IgD-negative memory B cell (primary cell): ENCODE measurements around the gene PDCD11. TPM values are rescaled to one million over a fixed set of nuclear protein-coding genes. Genes with fewer than 3 reads are reported as not detected.
A peak's percentile ranks its signal among the peaks of the same experiment; 100 is the strongest.

Experiments
- H3K27ac Mint-ChIP-seq, 3 donors: one replicate each; pipeline ENCODE4 v1.8.0; 2020 to 2022; ENCODE audit warnings: mild to moderate bottlenecking in 3 of 3, mixed read lengths in 3 of 3, moderate library complexity in 1 of 3
- H3K27me3 Mint-ChIP-seq: one replicate; pipeline ENCODE4 v1.8.0; 2021; ENCODE audit warnings: mixed read lengths
- H3K36me3 Mint-ChIP-seq: one replicate; pipeline ENCODE4 v1.8.0; 2020; ENCODE audit warnings: mild to moderate bottlenecking, mixed read lengths
- H3K4me1 Mint-ChIP-seq, 3 donors: one replicate each; pipeline ENCODE4 v1.8.0; 2020 to 2022; ENCODE audit warnings: mixed read lengths in 3 of 3, mild to moderate bottlenecking in 1 of 3
- H3K4me3 Mint-ChIP-seq, 4 donors: one replicate each; pipeline ENCODE4 v1.8.0; 2020 to 2022; ENCODE audit warnings: mild to moderate bottlenecking in 4 of 4, mixed read lengths in 4 of 4, moderate library complexity in 3 of 4
- H3K9me3 Mint-ChIP-seq, 3 donors: one replicate each; pipeline ENCODE4 v1.8.0; 2020 to 2021; ENCODE audit warnings: mixed read lengths in 3 of 3, mild to moderate bottlenecking in 1 of 3
- polyA plus RNA-seq: library from polyadenylated mRNA; unstranded; fragments of 300-500 nt; fragmentation: Illumina TruSeq; gene quantifications from one replicate; pipeline ENCODE4 v1.2.3, GENCODE V29; 2021

Gene PDCD11
- polyA plus RNA-seq, 1 donor from 2014 or later, result 13.5 TPM

- peaks cover 5% of the 10 kb centered on the region for H3K36me3 Mint-ChIP-seq
- peaks cover 33 to 36% (median 34%) of the 10 kb centered on the region in 3 donors for H3K4me1 Mint-ChIP-seq
- H3K27ac Mint-ChIP-seq, result peak overlapping the region; percentile 86 to 95 (median 87)
- no peaks in the 10 kb centered on the region for H3K27me3 Mint-ChIP-seq
- H3K9me3 Mint-ChIP-seq, result no peaks in the 10 kb centered on the region
- H3K4me3 Mint-ChIP-seq, result peak overlapping the region; percentile 90 to 96 (median 93)
These were observed 54.8 kb downstream of the PDCD11 start for GRCh38 chr10:103451091-103451813.

DNA sequence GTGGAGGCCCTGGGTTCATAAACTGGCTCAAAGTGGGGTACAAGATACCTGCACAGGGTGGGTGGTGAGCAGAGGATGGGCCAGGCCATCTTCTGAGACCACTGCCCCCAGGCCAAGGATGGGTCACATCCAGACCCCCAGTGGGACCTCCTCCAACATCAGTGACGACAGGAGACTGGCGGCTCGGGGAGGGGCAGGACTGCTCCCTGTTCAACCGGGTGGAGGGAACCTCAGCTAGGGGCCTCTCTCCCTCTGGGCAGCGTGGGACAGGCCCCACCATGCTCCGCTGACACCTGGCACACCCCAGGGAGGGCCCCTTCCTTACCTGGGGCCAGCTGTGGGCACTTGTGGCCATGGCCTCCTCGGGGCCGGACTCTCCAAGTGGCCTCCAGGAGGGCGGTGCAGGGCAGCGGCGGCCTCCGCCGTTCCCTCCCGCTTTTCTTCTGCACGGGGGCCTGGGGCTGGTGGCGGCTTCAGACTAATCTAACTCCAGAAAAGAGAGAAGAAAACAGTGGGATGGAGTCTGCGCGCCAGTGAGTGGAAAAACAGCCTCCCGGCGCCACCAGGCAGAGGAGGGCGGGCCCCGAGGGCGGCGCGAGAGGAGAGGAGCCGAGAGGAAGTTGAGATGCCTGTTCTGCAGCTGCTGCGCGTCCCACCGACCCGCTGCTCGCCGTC lies 55.5 kb downstream of the PDCD11 start, which contains the start of gene CALHM2:
Gene CALHM2, minus strand, starts transcription at position 540 of the 675 bp plus-strand sequence. CDS start 2,429 bp downstream, outside the sequence.
- Mint-ChIP-seq H3K27ac (peak within 1 kb of the TSS; percentile 86 to 95 (median 87)), H3K36me3 (peaks cover 5% of the 10 kb centered on the region), H3K4me1 (peaks cover 33 to 37% (median 34%) of the 10 kb centered on the region in 3 donors), H3K9me3 (no peaks in the 10 kb centered on the region), H3K27me3 (no peaks in the 10 kb centered on the region), H3K4me3 (peak within 1 kb of the TSS; percentile 90 to 96 (median 93))

DNA sequence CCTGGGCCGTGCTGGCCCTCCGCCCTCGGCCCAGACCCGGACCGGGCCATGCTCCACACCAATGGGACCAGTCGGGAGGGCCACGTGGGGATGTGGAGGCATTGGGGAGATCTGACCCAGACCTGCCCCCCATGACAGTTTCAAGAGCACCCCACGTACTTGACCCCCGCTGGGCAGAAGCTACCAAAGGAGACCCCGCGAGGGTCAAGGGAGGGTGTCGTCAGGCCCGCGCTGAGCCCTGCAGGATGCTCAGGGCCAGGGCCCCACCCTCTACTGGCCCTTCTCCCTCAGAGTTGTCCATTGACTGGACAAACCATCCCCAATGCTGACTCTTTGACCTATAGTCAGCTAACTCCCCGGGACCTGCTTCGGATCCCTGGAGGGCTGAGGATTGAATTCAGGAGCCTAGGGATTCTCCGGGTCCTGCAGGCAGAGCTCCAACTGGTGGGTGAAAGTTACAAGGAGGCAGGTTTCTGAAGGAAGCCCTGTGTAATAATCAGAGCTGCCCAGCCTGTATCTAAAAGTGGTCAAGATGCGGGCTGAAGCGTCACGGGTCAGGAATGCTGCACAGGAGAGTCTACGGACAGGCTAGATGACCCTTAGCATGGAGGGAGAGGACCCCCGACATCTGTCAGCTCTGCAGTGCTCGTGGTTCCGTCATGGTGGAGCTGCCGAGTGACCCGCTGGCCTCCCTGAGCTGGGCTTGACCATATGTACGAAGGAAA lies 56.2 kb downstream of the PDCD11 start:
- Mint-ChIP-seq H3K4me1 (peaks cover 31 to 40% (median 33%) of the 10 kb centered on the region in 3 donors), H3K27me3 (no peaks in the 10 kb centered on the region), H3K27ac (peak overlapping the region; percentile 46 to 95 (median 48)), H3K4me3 (peak overlapping the region; percentile 90 to 95 (median 93)), H3K36me3 (peaks cover 5% of the 10 kb centered on the region), H3K9me3 (no peaks in the 10 kb centered on the region)

GRCh38 chr10:103454026-103454425 lies 57.6 kb downstream of the PDCD11 start:
- Mint-ChIP-seq H3K4me1 (peaks cover 26 to 37% (median 31%) of the 10 kb centered on the region in 3 donors), H3K27ac (peak overlapping the region in 1 of 3 donors; percentile 47), H3K27me3 (no peaks in the 10 kb centered on the region), H3K36me3 (peaks cover 3% of the 10 kb centered on the region), H3K9me3 (no peaks in the 10 kb centered on the region), H3K4me3 (peak overlapping the region in 1 of 4 donors; percentile 91)

GRCh38 chr10:103455235-103455634 lies 58.8 kb downstream of the PDCD11 start:
- no peaks in the 10 kb centered on the region for H3K36me3 Mint-ChIP-seq
- H3K4me1 Mint-ChIP-seq, result peaks cover 25 to 31% (median 26%) of the 10 kb centered on the region in 3 donors

GRCh38 chr10:103456074-103456660 lies 59.7 kb downstream of the PDCD11 start:
- peaks cover 2% of the 10 kb centered on the region for H3K27me3 Mint-ChIP-seq
- peak overlapping the region in 1 of 3 donors; percentile 75 for H3K27ac Mint-ChIP-seq
- no peaks in the 10 kb centered on the region for H3K9me3 Mint-ChIP-seq
- no peak overlapping the region for H3K4me3 Mint-ChIP-seq
- H3K36me3 Mint-ChIP-seq, result no peaks in the 10 kb centered on the region
- peaks cover 17 to 22% (median 17%) of the 10 kb centered on the region in 3 donors for H3K4me1 Mint-ChIP-seq

More at GRCh38 chr10:103455235-103455634, 58.8 kb downstream of the PDCD11 start:
- no peak overlapping the region for H3K27ac Mint-ChIP-seq
- peaks cover 1% of the 10 kb centered on the region for H3K27me3 Mint-ChIP-seq
- H3K9me3 Mint-ChIP-seq, result no peaks in the 10 kb centered on the region
- H3K4me3 Mint-ChIP-seq, result peak overlapping the region in 1 of 4 donors; percentile 31

DNA sequence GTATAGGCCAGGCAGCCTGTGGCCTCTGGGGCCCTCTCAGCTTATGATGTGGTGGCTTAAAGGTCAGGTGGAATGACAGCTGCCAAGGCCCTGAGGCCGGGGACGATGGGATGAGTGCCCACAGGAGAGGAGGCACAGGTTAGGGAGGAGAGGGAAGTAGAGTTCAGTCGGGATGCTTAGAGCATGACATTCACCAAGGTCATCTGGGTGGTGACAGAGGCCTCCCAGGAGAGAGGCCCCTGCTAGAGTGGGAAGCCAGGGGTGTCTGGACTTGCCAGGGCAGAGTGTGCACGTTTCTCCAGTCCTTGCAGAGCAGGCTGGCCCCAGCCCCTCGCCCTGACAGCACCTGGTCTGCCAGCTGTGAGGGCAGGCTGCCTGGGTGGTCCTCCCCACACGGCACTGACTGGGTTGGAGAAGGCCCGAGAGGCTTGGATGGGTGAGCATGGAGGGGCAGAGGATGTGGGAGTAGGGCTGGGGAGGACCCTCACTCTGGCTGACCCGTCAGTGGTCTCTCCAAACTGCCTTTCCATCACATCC lies 60.8 kb downstream of the PDCD11 start:
- Mint-ChIP-seq H3K4me3 (peak overlapping the region in 3 of 4 donors; percentile 68 to 80 (median 72)), H3K9me3 (no peaks in the 10 kb centered on the region), H3K36me3 (no peaks in the 10 kb centered on the region), H3K27ac (peak overlapping the region in 1 of 3 donors; percentile 41), H3K4me1 (peaks cover 16 to 21% (median 17%) of the 10 kb centered on the region in 3 donors), H3K27me3 (peaks cover 2% of the 10 kb centered on the region)

GRCh38 chr10:103457896-103458583 lies 61.6 kb downstream of the PDCD11 start:
- H3K27me3 Mint-ChIP-seq, result peaks cover 2% of the 10 kb centered on the region
- peak overlapping the region in 1 of 3 donors; percentile 75 for H3K27ac Mint-ChIP-seq
- H3K36me3 Mint-ChIP-seq, result no peaks in the 10 kb centered on the region
- peaks cover 12 to 16% (median 14%) of the 10 kb centered on the region in 3 donors for H3K4me1 Mint-ChIP-seq
- H3K4me3 Mint-ChIP-seq, result peak overlapping the region in 1 of 4 donors; percentile 54
- no peaks in the 10 kb centered on the region for H3K9me3 Mint-ChIP-seq

- no peaks in the 10 kb centered on the region for H3K36me3 Mint-ChIP-seq
- H3K27me3 Mint-ChIP-seq, result peaks cover 2% of the 10 kb centered on the region
- H3K27ac Mint-ChIP-seq, result peak within 1 kb of the TSS in 1 of 3 donors; percentile 75
- H3K9me3 Mint-ChIP-seq, result no peaks in the 10 kb centered on the region
- H3K4me3 Mint-ChIP-seq, result peak within 1 kb of the TSS; percentile 38 to 85 (median 60)
- H3K4me1 Mint-ChIP-seq, result peaks cover 11 to 12% (median 11%) of the 10 kb centered on the region in 3 donors
These were observed 62.3 kb downstream of the PDCD11 start, which contains the start of gene CALHM1 for GRCh38 chr10:103458720-103459119. Gene CALHM1 (minus strand): TSS chr10:103458900. CDS start chr10:103458751, 149 bp downstream.

DNA sequence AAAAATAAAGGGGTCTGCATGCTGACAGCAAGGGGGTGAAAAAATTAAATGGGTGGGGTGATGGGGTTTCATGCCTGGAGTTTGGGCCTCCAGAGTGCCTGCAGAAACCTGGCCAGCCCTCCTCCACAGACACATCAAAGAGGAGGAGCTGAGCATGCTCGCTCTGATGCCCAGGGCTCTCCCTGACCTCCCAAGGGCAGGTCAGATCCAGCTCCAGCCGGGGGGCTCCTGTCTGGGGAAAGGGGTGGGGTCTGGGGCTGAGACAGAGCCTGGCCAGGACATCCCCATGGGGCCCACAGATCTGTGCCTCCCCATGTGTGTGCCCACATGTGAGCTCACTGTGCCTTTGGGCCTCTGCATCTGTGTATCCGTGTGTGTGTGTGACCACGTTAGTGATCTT lies 63.2 kb downstream of the PDCD11 start:
- H3K27me3 Mint-ChIP-seq, result peaks cover 2% of the 10 kb centered on the region
- no peaks in the 10 kb centered on the region for H3K36me3 Mint-ChIP-seq
- H3K4me3 Mint-ChIP-seq, result peak overlapping the region in 1 of 4 donors; percentile 85
- H3K9me3 Mint-ChIP-seq, result no peaks in the 10 kb centered on the region
- peak overlapping the region in 1 of 3 donors; percentile 22 for H3K27ac Mint-ChIP-seq
- H3K4me1 Mint-ChIP-seq, result peaks cover 12 to 14% (median 14%) of the 10 kb centered on the region in 3 donors

DNA sequence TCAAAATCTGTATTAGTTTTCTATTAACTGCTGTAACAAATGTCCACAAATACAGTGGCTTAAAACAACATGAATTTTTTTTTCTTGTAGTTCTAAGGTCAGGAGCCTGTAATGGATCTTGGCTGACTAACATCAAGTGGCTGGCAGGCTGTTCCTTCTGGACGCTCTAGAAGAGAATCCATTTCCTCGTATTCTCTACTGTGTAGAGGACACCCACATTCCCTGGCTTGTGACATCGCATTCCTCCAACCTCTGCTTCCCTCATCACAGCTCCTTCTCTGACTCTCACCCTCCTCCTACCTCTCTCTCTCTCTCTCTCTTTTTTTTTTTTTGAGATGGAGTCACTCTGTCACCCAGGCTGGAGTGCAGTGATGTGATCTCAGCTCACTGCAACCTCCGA lies 67.1 kb downstream of the PDCD11 start:
- Mint-ChIP-seq H3K36me3 (no peaks in the 10 kb centered on the region), H3K4me3 (peak overlapping the region in 1 of 4 donors; percentile 17), H3K27ac (peak overlapping the region in 1 of 3 donors; percentile 42), H3K4me1 (peaks cover 29 to 41% (median 34%) of the 10 kb centered on the region in 3 donors), H3K27me3 (peaks cover 2% of the 10 kb centered on the region), H3K9me3 (no peaks in the 10 kb centered on the region)

GRCh38 chr10:103465411-103466179 lies 69.2 kb downstream of the PDCD11 start:
- no peaks in the 10 kb centered on the region for H3K27me3 Mint-ChIP-seq
- peak overlapping the region in 1 of 4 donors; percentile 45 for H3K4me3 Mint-ChIP-seq
- no peaks in the 10 kb centered on the region for H3K36me3 Mint-ChIP-seq
- H3K9me3 Mint-ChIP-seq, result no peaks in the 10 kb centered on the region
- peak overlapping the region in 2 of 3 donors; percentile 60 to 73 for H3K27ac Mint-ChIP-seq
- peaks cover 37 to 45% (median 44%) of the 10 kb centered on the region in 3 donors for H3K4me1 Mint-ChIP-seq

- Mint-ChIP-seq H3K27me3 (no peaks in the 10 kb centered on the region), H3K4me3 (peak overlapping the region; percentile 6 to 89 (median 64)), H3K36me3 (no peaks in the 10 kb centered on the region), H3K27ac (peak overlapping the region; percentile 87 to 97 (median 94)), H3K4me1 (peaks cover 44 to 54% (median 50%) of the 10 kb centered on the region in 3 donors), H3K9me3 (no peaks in the 10 kb centered on the region)
These were observed 70.3 kb downstream of the PDCD11 start for GRCh38 chr10:103466734-103467133.
